PC-3 (cell line): ENCODE measurements around the gene GRIN3B. TPM values are rescaled to one million over a fixed set of nuclear protein-coding genes. Genes with fewer than 3 reads are reported as not detected.
A peak's percentile ranks its signal among the peaks of the same experiment; 100 is the strongest.

Experiments
- ATAC-seq: fragments of 200-7000 bp; cut with Tn5 transposase; 2 replicates; pipeline ENCODE4 v1.9.1; 2020; ENCODE audit warnings: mild to moderate bottlenecking, moderate library complexity
- BruUV-seq: library from RNA; stranded (reverse); fragments of 400-500 nt; replicated peaks from 2 replicates; lab custom pipeline; 2021; lab: Mats Ljungman, UMichigan
- CTCF ChIA-PET: fragments of 300-600 bp; sonication (Branson Sonifier 250); formaldehyde crosslinking; loops from one replicate; lab custom pipeline; 2022; ENCODE audit warnings: antibody characterized with exemption; lab: Charles Lee
- POLR2A ChIA-PET: fragments of 300-600 bp; sonication (Branson Sonifier 250); formaldehyde crosslinking; loops from one replicate; lab custom pipeline; 2022; ENCODE audit warnings: antibody characterized with exemption; ENCODE audit not compliant: unreplicated experiment; lab: Charles Lee
- DNase-seq: peaks from one replicate; pipeline ENCODE4 v3.0.0-alpha.2; 2015
- H2AFZ ChIP-seq: fragments of 300-600 bp; sonication (generic); 2 replicates; pipeline ENCODE4 v1.6.0; 2016; ENCODE audit warnings: antibody characterized with exemption, low read length
- H3F3A ChIP-seq: fragments of 300-600 bp; sonication (generic); one replicate; pipeline ENCODE4 v1.6.0; 2017; ENCODE audit warnings: antibody characterized with exemption, low read length, control low read depth, mild to moderate bottlenecking; ENCODE audit not compliant: unreplicated experiment
- H3K27ac ChIP-seq: fragments of 300-600 bp; sonication (generic); 2 replicates; pipeline ENCODE4 v1.5.1; 2016; ENCODE audit warnings: mild to moderate bottlenecking, low read length
- H3K27me3 ChIP-seq: fragments of 300-600 bp; sonication (generic); 2 replicates; pipeline ENCODE4 v1.6.1; 2016; ENCODE audit warnings: low read length, mixed read lengths
- H3K36me3 ChIP-seq: fragments of 300-600 bp; sonication (generic); 2 replicates; pipeline ENCODE4 v1.6.1; 2016; ENCODE audit warnings: low read depth, mixed run types, low read length, mixed read lengths
- H3K4me1 ChIP-seq: fragments of 300-600 bp; sonication (generic); 2 replicates; pipeline ENCODE4 v1.5.1; 2016; ENCODE audit warnings: low read length; ENCODE audit not compliant: insufficient read depth
- H3K4me2 ChIP-seq: fragments of 300-600 bp; sonication (generic); 2 replicates; pipeline ENCODE4 v1.6.0; 2016; ENCODE audit warnings: low read length
- H3K4me3 ChIP-seq: fragments of 300-600 bp; sonication (generic); 2 replicates; pipeline ENCODE4 v1.5.1; 2016; ENCODE audit warnings: mild to moderate bottlenecking, low read length, mixed read lengths
- H3K79me2 ChIP-seq: fragments of 300-600 bp; sonication (generic); 2 replicates; pipeline ENCODE4 v1.6.1; 2017; ENCODE audit warnings: low read length, mixed read lengths
- H3K9ac ChIP-seq: fragments of 300-600 bp; sonication (generic); 2 replicates; pipeline ENCODE4 v1.6.0; 2016; ENCODE audit warnings: mild to moderate bottlenecking, low read length
- H3K9me2 ChIP-seq: fragments of 300-600 bp; sonication (generic); replicated peaks from 2 replicates; pipeline ENCODE4 v1.6.1; 2016; ENCODE audit warnings: mixed run types, low read length, mixed read lengths
- H3K9me3 ChIP-seq: fragments of 300-600 bp; sonication (generic); 2 replicates; pipeline ENCODE4 v1.6.1; 2016; ENCODE audit warnings: low read length, mixed read lengths
- H4K20me1 ChIP-seq: fragments of 300-600 bp; sonication (generic); 2 replicates; pipeline ENCODE4 v1.6.1; 2016; ENCODE audit warnings: low read length, mixed read lengths
- CTCF ChIP-seq: fragments of 300-600 bp; sonication (generic); conservative IDR thresholded peaks from 2 replicates; pipeline ENCODE4 v1.5.1; 2017; ENCODE audit warnings: antibody characterized with exemption, low read depth, mild to moderate bottlenecking, low read length
- EZH2 ChIP-seq: fragments of 300-600 bp; sonication (generic); IDR thresholded peaks from one replicate; pipeline ENCODE4 v1.6.1; 2017; ENCODE audit warnings: antibody characterized with exemption, mild to moderate bottlenecking, low read length; ENCODE audit not compliant: unreplicated experiment
- EZH2phosphoT487 ChIP-seq: fragments of 300-600 bp; sonication (generic); IDR thresholded peaks from 2 replicates; pipeline ENCODE4 v1.6.1; 2018; ENCODE audit warnings: mild to moderate bottlenecking, antibody characterized with exemption, low read length, borderline replicate concordance
- intact Hi-C: fragments of 100-400 bp; cut with micrococcal nuclease; formaldehyde crosslinking; loops from 2 replicates; pipeline ENCODE4 v1.9.0; 2023
- total RNA-seq: library from RNA; depleted of rRNA; stranded (reverse); fragments of >200 nt; gene quantifications from 2 replicates; pipeline ENCODE4 v1.2.3, GENCODE V29; 2014

The GRIN3B gene
- total RNA-seq, 1 experiment from 2014 or later: 0.69 TPM

DNA sequence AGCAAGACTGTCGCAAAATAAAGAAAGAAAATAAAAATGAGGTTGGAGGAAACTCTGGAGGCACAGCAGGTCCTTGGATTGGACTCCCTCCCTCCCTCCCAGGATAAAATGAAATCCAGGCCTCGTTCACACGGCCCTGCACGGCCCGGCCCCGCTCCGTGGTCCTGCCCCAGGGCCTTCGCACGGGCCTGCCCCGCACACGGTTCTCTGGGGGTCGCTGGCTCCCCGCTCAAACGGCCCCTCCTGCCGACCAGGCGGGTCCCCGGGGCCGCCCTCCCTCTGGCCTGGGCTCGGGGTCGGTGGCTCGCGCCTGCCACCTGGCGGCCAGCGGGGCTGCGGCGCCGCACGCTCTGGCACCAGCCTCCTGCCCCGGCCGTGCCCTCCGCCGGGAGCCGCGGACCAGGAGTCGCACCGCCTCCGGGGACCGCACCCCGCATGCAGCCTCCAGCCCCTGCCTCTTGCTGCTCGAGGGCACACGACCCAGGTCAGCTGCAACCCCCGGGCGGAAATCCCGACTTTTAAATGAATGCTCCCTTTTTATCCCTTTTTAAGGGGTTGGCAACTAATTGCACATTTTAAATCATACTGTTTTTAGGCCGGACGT is 17.6 kb upstream of the GRIN3B start:
- H3F3A ChIP-seq: no peaks in the 10 kb centered on the region
- peak overlapping the region; percentile 67 for H3K4me3 ChIP-seq
- no peak for TF ChIP-seq EZH2
- TF ChIP-seq CTCF: peak; percentile 78
- TF ChIP-seq EZH2phosphoT487: no peak
- intact Hi-C loops: loop anchor here (1.0 kb wide), 2 partner anchors 57 to 61 kb away; no protein-coding TSS in a partner anchor
- H3K79me2 ChIP-seq: peaks cover 14% of the 10 kb centered on the region
- H3K9me2 ChIP-seq: no peaks in the 10 kb centered on the region
- no peaks in the 10 kb centered on the region for H3K9me3 ChIP-seq
- POLR2A ChIA-PET: no interaction called here
- CTCF ChIA-PET: no interaction called here
- DNase-seq (peak; percentile 68), ATAC-seq (peak; percentile 89)
- peaks cover 8% of the 10 kb centered on the region for H3K4me1 ChIP-seq
- peak overlapping the region; percentile 82 for H3K4me2 ChIP-seq
- H2AFZ ChIP-seq: peak overlapping the region; percentile 80; the same call in 1 of the 2 replicates
- no peaks in the 10 kb centered on the region for H4K20me1 ChIP-seq
- BruUV-seq: no TSS peak
- H3K9ac ChIP-seq: no peak overlapping the region
- H3K27ac ChIP-seq: no peak overlapping the region
- no peaks in the 10 kb centered on the region for H3K27me3 ChIP-seq
- no peaks in the 10 kb centered on the region for H3K36me3 ChIP-seq

DNA sequence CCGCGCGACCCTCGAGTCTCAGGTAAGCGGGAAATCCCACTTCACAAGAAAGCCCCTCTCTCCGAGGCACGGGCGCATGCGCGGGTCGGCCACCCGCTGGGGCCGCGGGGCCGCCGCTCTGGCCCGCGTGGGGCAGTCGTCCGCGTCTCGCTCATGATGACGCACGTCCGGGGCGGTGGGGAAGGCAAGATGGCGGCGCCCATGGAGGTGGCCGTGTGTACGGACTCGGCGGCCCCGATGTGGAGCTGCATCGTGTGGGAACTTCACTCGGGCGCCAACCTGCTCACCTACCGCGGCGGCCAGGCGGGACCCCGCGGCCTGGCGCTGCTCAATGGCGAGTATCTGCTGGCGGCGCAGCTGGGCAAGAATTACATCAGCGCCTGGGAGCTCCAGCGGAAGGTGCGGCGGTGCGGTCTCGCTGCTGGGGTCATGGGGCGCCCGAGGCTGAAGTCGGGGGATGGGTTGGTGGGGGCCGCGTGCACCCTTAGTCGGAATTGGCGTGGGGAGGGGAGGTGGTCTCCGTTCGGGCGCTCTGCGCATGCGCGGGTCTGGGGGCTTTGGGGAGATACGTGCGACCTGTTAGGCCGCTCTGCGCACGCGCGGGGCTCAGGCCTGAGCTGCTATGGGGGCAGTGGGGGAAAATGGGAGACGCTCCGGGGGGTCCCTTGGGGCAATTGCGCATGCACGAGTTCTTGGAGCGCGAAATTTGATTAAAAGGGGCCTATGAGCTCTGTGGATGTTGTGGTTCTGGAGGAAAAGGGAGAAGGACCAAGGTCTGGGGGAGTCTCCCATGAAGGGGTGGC is 15.9 kb upstream of the GRIN3B start, which contains the start of gene WDR18:
Gene WDR18, plus strand, starts transcription at position 181 of the 803 bp plus-strand sequence. Its CDS starts 9 bp downstream, at position 190.
- no peaks in the 10 kb centered on the region for H3K36me3 ChIP-seq
- peaks cover 14% of the 10 kb centered on the region for H3K79me2 ChIP-seq
- H2AFZ ChIP-seq: peak within 1 kb of the TSS; percentile 93
- H3K9me2 ChIP-seq: no peaks in the 10 kb centered on the region
- H3K4me2 ChIP-seq: peak within 1 kb of the TSS; percentile 89
- ATAC-seq (peak; percentile 73), DNase-seq (peak; percentile 89)
- H4K20me1 ChIP-seq: no peaks in the 10 kb centered on the region
- no TSS peak for BruUV-seq
- no peaks in the 10 kb centered on the region for H3K9me3 ChIP-seq
- ChIA-PET CTCF (interaction anchor here (0.6 to 0.8 kb wide), 3 partner anchors 22 to 75 kb away, joined by 3 to 4 read pairs (median 3); no protein-coding TSS in a partner anchor), POLR2A (interaction anchor here (0.7 to 1.0 kb wide), 3 partner anchors 25 to 81 kb away, joined by 3 to 9 read pairs (median 5); no protein-coding TSS in a partner anchor)
- H3K9ac ChIP-seq: peak within 1 kb of the TSS; percentile 89
- peak within 1 kb of the TSS; percentile 96 for H3K4me3 ChIP-seq
- H3F3A ChIP-seq: no peaks in the 10 kb centered on the region
- intact Hi-C loops: no loop called here
- H3K27me3 ChIP-seq: no peaks in the 10 kb centered on the region
- peak within 1 kb of the TSS; percentile 70 for H3K27ac ChIP-seq
- peaks cover 8% of the 10 kb centered on the region for H3K4me1 ChIP-seq
- TF ChIP-seq CTCF: no peak
- TF ChIP-seq EZH2: no peak
- TF ChIP-seq EZH2phosphoT487: no peak
